ENCODE data around the gene AGBL5.

Gene AGBL5

GRCh38 chr2:27023740-27024139, 27.7 kb upstream of the AGBL5 start:
- DNase-seq (ENCODE audit: low read depth in 3 of 3): no peak

DNA sequence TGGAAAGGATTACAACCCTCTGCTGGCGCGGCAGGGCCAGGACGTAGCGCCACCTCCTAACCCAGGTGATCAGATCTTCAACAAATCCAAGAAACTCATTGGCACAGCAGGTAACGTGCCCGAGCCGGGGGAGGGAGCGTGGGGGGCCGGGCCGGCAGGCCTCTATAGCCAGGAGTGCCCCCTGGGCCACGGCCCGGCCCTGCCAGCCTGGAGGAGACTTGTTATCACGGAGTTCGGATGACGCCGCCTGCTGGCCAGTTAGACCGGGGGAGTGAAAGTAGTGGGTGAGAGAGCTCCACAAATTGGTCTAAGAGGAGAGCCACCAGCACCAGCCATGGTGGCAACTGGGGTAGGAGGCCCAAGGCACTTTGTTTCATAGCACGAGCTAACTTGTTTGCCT, 27.3 kb upstream of the AGBL5 start:
- DNase-seq (ENCODE audit: low read depth in 3 of 3): no peak

GRCh38 chr2:27024812-27025211, 26.7 kb upstream of the AGBL5 start:
- no peak for DNase-seq (ENCODE audit: low read depth in 3 of 3)

DNA sequence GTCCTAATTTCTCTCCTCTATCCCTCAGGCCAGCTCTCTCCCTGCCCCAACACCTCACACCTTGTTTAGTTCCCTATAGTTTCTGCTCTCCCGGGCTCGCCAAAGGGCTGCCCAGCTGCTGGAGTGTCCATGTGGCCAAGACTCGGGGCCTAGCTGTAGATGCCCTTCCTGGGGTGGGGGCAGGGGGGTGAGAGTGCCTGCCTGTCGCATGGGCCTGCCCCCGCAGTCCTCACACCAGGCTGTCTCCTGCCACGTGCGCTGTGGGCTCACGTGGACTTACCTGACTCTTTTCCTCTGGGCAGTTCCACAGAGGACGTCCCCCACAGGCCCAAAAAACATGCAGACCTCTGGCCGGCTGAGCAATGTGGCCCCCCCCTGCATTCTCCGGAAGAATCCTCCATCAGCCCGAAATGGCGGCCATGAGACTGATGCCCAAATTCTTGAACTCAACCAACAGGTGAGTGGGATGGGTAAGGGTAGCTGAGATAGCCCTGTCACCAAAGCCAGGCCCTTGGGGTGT, 26.1 kb upstream of the AGBL5 start:
- DNase-seq (ENCODE audit: low read depth in 3 of 3): no peak

DNA sequence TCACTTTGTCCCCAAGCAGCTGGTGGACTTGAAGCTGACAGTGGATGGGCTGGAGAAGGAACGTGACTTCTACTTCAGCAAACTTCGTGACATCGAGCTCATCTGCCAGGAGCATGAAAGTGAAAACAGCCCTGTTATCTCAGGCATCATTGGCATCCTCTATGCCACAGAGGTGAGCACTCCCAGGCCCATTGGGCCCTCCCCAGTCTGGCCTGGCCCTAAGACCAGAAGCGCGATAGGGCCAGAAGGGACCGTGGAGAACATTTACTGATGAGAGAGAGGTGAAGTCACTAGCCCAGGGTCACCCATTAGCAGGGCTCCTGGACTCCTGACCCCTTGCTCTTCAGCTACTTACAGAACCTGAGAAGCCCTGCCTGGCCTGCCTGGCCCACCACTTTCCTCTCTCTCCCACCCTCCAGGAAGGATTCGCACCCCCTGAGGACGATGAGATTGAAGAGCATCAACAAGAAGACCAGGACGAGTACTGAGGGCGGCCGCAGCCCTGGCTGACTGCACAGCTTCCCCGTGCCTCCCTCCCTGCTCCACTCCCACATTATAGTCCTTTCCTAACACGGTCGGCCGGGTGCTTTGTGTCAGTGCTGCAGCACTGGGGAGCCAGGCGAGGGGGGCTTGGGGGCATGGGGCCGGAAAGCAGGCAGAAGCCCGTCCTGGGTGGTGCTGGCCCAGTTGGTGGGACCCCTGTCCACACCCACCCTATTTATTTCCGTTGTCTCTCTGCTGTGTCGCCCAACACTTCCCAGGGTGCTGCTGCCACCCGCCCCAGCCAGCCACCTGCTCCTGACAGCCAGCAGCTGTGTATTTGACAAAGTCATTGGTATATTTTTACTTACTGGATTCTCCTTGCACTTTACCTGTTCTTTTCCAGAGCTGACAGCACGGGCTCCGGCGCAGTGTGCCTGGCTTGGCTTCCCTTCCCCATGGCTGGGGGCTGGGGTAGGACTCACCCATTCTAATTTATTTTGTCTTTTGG, 25.3 kb upstream of the AGBL5 start:
- DNase-seq (ENCODE audit: low read depth in 3 of 3): no peak

DNA sequence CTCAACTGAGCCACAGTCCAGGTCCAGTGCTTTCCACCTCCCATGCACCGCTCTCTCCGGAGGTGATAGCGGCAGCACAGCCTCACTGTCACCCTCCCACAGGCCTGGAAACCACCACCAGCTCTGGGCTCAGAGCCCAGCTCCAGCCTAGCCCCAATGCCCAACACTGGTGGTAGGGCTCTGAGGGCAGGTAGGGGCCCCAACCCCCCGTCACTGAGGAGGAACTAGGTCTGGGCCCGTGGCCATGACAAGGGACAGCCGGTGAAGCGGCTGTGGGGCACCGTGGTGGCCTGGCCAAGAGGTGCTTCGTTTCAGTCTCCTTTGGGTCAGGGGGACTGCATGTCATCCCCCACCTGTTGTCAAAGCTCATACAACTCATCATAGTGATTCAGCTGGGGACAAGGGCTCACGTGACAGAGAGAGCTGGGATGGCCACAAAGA, 24.2 kb upstream of the AGBL5 start:
- DNase-seq (ENCODE audit: low read depth in 3 of 3): no peak

GRCh38 chr2:27029051-27029450, 22.4 kb upstream of the AGBL5 start:
- no peak for DNase-seq (ENCODE audit: low read depth in 3 of 3)

DNA sequence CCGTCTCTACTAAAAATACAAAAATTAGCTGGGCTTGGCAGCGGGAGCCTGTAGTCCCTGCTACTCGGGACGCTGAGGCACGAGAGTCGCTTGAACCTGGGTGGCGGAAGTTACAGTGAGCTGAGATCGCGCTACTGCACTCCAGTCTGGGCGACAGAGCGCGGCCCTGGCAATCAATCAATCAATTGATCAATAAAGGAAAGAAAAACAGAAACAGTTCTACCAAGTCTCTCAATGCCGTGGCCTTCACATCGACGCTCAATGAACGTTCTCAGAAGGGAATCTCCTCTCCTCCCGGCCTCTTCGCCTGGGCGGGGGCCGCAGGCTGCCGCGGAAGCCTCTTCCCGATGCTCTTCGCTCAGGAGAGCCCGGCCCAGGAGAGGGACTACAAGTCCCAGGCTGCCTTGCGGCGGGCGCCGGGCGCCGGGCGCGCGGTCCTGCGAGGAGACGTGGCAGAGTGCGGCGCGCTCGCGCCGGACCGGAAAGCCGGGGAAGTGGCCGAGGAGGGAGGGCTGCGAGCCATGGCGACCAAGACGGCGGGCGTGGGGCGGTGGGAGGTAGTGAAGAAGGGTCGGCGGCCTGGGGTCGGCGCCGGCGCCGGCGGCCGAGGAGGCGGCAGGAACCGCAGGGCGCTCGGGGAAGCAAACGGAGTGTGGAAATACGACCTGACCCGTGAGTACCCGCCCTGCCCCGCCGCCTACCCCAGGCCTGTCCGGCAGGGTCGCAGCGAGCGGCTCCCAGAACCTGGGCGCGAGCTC, 18.8 kb upstream of the AGBL5 start, which contains the start of gene TMEM214:
Gene TMEM214, plus strand, starts transcription at position 471 of the 758 bp plus-strand sequence. Its CDS starts 51 bp downstream, at position 522.
- DNase-seq (ENCODE audit: low read depth in 3 of 3): peak; percentile 59 to 87 (median 73)

DNA sequence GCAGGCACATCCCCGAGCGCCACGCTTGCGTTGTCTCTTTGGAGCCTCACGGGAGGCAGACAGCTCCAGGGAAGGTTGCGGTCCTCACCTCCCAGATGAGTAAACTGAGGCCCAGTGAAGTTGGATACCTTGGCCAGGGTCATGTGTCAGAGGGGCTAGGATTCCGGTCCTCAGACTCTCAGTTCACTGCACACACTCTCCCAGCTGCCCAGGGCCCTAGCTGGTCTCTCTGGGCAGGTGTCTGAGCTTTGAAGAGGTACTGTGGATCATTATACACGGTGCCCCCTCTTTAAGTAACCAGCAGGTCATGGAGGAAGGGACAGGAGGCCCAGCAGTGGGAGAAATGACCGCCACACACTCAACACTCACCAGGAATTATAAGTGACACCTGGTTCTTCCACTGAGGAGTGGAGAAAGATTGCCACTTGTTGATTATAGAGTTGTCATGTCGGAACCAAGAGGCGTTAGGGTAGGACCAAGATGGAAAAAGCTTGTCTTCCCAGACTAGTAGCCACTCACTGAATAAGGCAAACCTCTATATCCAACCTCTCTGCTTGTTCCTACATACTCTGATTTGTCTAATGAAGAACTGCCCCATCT, 18.1 kb upstream of the AGBL5 start:
- no peak for DNase-seq (ENCODE audit: low read depth in 3 of 3)

DNA sequence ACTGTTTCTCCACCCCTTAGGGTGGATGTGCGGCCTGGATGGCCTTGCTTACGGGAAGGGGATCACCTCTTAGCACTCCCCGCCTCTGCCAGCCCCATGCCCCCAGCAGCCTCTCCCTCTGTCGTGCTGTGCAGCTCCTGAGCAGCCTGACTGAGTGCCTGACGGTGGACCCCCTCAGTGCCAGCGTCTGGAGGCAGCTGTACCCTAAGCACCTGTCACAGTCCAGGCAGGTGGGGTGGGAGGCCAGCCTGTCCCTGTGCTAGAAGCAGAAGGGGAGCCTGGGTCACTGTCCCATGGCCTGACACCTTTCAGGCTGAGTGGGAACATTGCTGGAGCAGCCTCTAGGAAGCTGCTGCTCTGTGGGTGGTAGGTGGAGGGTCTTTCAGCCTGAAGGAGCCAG, 13.5 kb upstream of the AGBL5 start:
- no peak for DNase-seq (ENCODE audit: low read depth in 3 of 3)

DNA sequence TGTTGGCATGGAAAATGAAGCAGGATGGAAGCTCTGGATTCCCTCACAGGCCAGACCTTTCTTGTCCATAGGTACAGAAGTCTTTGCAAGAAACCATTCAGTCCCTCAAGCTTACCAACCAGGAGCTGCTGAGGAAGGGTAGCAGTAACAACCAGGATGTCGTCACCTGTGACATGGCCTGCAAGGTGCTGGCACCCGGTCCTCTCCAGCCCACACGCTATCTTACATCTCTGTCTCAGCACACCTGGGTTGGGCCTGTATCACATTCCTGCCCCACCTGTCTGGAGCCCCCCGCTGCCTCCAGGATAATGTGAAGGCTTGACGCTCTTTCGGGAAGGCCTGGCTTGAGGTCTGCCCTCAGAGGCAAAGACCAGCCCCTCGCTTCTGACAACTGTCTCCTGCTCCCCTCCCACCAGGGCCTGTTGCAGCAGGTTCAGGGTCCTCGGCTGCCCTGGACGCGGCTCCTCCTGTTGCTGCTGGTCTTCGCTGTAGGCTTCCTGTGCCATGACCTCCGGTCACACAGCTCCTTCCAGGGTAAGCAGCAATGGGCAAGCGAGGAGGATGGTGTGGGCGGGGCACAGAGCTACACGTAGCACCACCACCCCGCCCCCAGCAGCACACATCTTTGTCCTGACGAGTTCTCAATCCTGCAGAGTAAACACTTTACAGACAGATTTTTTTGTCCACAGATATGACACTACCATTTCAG, 12.7 kb upstream of the AGBL5 start:
- DNase-seq (ENCODE audit: low read depth in 3 of 3): no peak

GRCh38 chr2:27039426-27039825, 12.0 kb upstream of the AGBL5 start:
- DNase-seq (ENCODE audit: low read depth in 3 of 3): no peak

DNA sequence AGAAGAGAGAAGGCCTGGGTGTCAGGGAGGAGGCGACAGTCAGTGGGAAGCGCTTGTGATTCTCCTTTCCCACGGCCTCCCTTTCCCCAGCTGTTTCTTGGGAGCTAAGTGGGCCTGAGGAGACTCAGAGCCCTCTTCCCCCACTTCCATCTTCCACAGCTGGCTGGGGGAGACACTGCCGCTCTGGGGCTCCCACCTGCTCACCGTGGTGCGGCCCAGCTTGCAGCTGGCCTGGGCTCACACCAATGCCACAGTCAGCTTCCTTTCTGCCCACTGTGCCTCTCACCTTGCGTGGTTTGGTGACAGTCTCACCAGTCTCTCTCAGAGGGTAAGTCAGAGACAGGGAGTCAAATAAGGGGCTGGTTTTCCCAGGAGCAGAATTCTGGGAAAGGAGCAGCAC, 11.6 kb upstream of the AGBL5 start:
- DNase-seq (ENCODE audit: low read depth in 3 of 3): no peak

DNA sequence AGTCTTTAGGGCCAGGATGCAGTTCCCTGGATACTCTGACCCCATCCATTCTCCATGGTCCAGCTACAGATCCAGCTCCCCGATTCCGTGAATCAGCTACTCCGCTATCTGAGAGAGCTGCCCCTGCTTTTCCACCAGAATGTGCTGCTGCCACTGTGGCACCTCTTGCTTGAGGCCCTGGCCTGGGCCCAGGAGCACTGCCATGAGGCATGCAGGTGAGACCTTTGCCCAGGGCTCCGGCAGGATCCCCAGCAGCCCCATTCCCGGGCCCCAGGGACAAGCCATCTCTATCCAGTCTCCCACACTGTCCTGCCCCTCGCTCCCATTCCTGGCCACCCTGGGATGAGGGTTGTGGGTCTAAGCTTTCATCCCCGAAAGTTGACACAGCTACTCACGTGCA, 11.2 kb upstream of the AGBL5 start:
- DNase-seq (ENCODE audit: low read depth in 3 of 3): no peak

DNA sequence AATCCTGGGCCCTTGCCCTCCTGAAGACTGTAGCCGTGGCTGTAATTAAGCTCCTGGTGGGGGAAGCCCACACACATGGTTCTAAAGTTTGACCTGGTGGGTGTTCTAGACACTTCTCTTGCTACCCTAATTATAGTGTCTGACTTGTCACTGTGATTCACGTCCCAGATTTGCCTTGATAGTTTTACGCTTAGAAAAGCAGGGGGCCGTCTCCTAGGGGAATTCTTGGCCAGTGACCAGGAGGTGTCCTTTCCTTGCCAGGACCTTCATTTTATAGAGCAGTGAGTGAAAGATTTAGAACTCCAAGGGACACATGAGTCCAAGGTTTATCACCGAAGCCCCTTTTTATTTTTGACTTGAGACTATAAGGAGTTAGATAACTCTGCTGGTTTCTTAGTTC, 9.7 kb upstream of the AGBL5 start:
- DNase-seq (ENCODE audit: low read depth in 3 of 3): no peak

- DNase-seq (ENCODE audit: low read depth in 3 of 3): no peak
Measured at GRCh38 chr2:27042159-27042661, 9.3 kb upstream of the AGBL5 start.

GRCh38 chr2:27042985-27043634, 8.4 kb upstream of the AGBL5 start:
- DNase-seq (ENCODE audit: low read depth in 3 of 3): no peak

DNA sequence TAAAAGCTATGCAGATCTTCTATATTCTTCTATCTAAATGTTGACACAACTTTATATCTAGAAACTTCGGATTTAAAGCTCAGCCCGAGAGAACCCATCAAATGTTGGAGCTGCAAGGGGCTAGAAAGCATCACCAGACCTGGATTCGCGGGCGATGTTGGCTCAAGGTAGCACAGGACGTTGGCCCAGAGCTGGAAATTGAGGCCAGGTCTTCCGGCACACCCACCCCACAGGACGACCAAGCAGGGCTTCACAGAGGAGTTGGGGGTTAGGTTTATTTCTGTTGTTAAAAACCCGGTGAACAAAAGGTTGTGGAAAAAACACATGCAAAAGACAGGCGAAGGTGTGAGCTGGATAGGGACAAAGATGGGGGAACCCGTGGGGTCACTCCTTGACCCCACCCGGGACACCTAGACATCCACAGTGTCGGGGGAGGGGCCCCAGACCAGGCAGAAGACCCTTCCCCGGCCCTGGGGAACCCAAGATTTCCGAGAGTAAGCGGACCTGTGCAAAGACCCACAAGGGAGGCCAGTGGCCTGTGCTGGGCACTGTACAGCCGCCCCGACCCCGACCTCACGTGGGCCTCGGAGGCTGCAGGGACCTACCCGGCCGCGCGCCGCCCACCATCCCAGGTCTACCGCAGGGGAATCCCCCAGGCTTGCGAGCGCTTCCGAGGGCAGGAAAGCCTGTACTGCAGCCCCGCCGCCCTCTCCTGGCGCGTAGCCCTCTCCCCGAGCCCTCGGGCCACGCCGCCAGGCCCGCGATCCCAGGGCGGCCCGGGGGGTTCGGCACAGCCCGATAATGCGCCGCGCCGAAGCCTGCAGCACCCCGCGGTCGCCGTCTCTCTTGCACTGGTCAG, 1.8 kb upstream of the AGBL5 start:
- peak in 2 of 3 experiments; percentile 37 to 72 for DNase-seq (ENCODE audit: low read depth in 3 of 3)

DNA sequence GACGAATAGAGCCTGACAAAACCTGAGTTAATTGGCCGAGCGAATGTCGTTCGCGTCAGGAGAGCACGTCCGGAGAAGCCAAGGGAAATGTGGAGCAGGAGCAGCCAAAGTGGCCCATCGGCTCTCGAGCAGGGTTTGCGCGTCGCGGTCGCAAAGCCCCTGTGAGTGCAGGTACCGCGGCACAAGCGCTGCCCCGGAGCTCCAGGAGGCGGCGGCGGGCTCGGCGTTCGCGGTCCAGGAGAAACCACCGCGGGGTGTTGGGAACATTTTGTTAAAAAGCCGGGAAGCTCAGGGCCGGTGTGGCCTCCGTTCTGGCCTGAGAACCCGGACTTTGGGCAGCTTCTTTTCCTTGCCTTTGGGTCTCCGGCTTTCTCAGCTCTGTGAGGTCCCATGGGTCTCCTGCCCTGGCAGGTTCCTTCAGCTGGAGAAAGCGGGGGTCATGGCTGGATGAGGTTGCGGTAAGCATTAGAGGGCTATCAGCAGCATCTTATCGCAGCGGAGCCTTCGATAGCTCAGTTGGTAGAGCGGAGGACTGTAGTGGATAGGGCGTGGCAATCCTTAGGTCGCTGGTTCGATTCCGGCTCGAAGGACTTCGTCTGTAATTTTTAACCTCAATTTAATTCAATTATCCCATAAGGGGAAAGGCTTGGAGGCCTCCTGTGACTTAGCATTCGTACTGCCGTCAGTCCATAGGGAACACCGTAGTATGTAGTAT, 1.0 kb upstream of the AGBL5 start:
- DNase-seq (ENCODE audit: low read depth in 3 of 3): peak; percentile 86 to 90 (median 88)

Data from stimulated activated CD4-positive, alpha-beta T cell treated with anti-CD3 and anti-CD28 coated beads, TNF-alpha, amount 100 ng/mL, for 24 hours (primary cell).